DND-41 (cell line): Measurements from ENCODE around the gene BAG1.
A peak's percentile ranks its signal among the peaks of the same experiment; 100 is the strongest.

ENCODE experiments used
- ATAC-seq: fragments of 200-7000 bp; cut with Tn5 transposase; 3 replicates; pipeline ENCODE4 v1.9.1; 2021; ENCODE audit warnings: low read depth; ENCODE audit not compliant: insufficient read depth
- DNase-seq: peaks from one replicate; pipeline ENCODE4 v3.0.0-alpha.2; 2020
- H2AFZ ChIP-seq: 2 replicates; pipeline ENCODE4 v1.6.0; 2012; ENCODE audit warnings: low read depth, low read length
- H3K27ac ChIP-seq: 2 replicates; pipeline ENCODE4 v1.5.1; 2012; ENCODE audit warnings: low read length, inconsistent platforms
- H3K27me3 ChIP-seq: fragments of 200-600 bp; sonication (generic); 2 replicates; pipeline ENCODE4 v1.6.0; 2012; ENCODE audit warnings: low read length, mild to moderate bottlenecking, inconsistent platforms; ENCODE audit not compliant: insufficient read depth, poor library complexity
- H3K36me3 ChIP-seq: 2 replicates; pipeline ENCODE4 v1.5.1; 2012; ENCODE audit warnings: low read length, inconsistent platforms; ENCODE audit not compliant: insufficient read depth
- H3K4me1 ChIP-seq: 2 replicates; pipeline ENCODE4 v1.5.1; 2012; ENCODE audit warnings: mild to moderate bottlenecking, low read length; ENCODE audit not compliant: insufficient read depth
- H3K4me2 ChIP-seq: 2 replicates; pipeline ENCODE4 v1.6.0; 2012; ENCODE audit warnings: mild to moderate bottlenecking, moderate library complexity, low read length, inconsistent platforms; ENCODE audit not compliant: insufficient read depth
- H3K4me3 ChIP-seq, 2 experiments: fragments of 200-600 bp in 1 of 2; shearing (Covaris generic) in 1 of 2; 2 replicates each; pipeline ENCODE4 v1.5.1; 2012 to 2016; ENCODE audit warnings: inconsistent platforms in 2 of 2, low read length in 2 of 2, mild to moderate bottlenecking in 2 of 2, low read depth in 1 of 2, moderate library complexity in 1 of 2
- H3K79me2 ChIP-seq: 2 replicates; pipeline ENCODE4 v1.6.0; 2012; ENCODE audit warnings: low read length, inconsistent platforms; ENCODE audit not compliant: insufficient read depth
- H3K9ac ChIP-seq: 2 replicates; pipeline ENCODE4 v1.6.0; 2012; ENCODE audit warnings: low read depth, mild to moderate bottlenecking, inconsistent platforms, low read length, moderate library complexity
- H3K9me3 ChIP-seq: 2 replicates; pipeline ENCODE4 v1.5.1; 2012; ENCODE audit warnings: low read length, moderate library complexity, mild to moderate bottlenecking, inconsistent platforms; ENCODE audit not compliant: insufficient read depth, severe bottlenecking
- H4K20me1 ChIP-seq: 2 replicates; pipeline ENCODE4 v1.6.0; 2012; ENCODE audit warnings: low read length; ENCODE audit not compliant: insufficient read depth
- CTCF ChIP-seq: IDR thresholded peaks from 2 replicates; pipeline ENCODE4 v1.5.1; 2012; ENCODE audit warnings: borderline replicate concordance, low read length, moderate library complexity, mild to moderate bottlenecking; ENCODE audit not compliant: poor library complexity, severe bottlenecking; ENCODE audit errors: extremely low read depth
- EZH2 ChIP-seq: IDR thresholded peaks from 3 replicates; pipeline ENCODE4 v1.6.1; 2012; ENCODE audit warnings: borderline replicate concordance, low read depth, mild to moderate bottlenecking, moderate library complexity, low read length, inconsistent platforms; ENCODE audit not compliant: severe bottlenecking

Gene BAG1

GRCh38 chr9:33265211-33265865 is 830 bp upstream of the BAG1 start:
- H3K4me3 ChIP-seq = peak overlapping the region; percentile 60 to 97
- TF ChIP-seq EZH2 (no peak), CTCF (no peak)
- H3K9me3 ChIP-seq = no peaks in the 10 kb centered on the region
- peaks cover 2% of the 10 kb centered on the region; the same call in 1 of the 2 replicates for H4K20me1 ChIP-seq
- H3K79me2 ChIP-seq = peaks cover 55% of the 10 kb centered on the region
- ATAC-seq (no peak), DNase-seq (no peak)
- peaks cover 36% of the 10 kb centered on the region for H3K4me1 ChIP-seq
- peak overlapping the region; percentile 85 for H3K27ac ChIP-seq
- no peaks in the 10 kb centered on the region for H3K27me3 ChIP-seq
- H3K36me3 ChIP-seq = peaks cover 54% of the 10 kb centered on the region
- H3K4me2 ChIP-seq = peak overlapping the region; percentile 99
- peak overlapping the region; percentile 94 for H3K9ac ChIP-seq
- H2AFZ ChIP-seq = peak overlapping the region; percentile 60

GRCh38 chr9:33264003-33264472 is 470 bp downstream of the BAG1 start:
- Histone ChIP-seq H2AFZ (peak overlapping the region; percentile 82), H3K9me3 (no peaks in the 10 kb centered on the region), H3K36me3 (peaks cover 59% of the 10 kb centered on the region), H3K4me3 (peak overlapping the region; percentile 75 to 97), H3K4me2 (peak overlapping the region; percentile 74), H3K9ac (peak overlapping the region; percentile 94), H4K20me1 (peaks cover 2% of the 10 kb centered on the region; the same call in 1 of the 2 replicates), H3K4me1 (peaks cover 36% of the 10 kb centered on the region), H3K79me2 (peaks cover 55% of the 10 kb centered on the region), H3K27ac (peak overlapping the region; percentile 48), H3K27me3 (no peaks in the 10 kb centered on the region)
- TF ChIP-seq EZH2 (no peak), CTCF (no peak)
- ATAC-seq (peak; percentile 18), DNase-seq (peak; percentile 50)

- Histone ChIP-seq H3K4me1 (peaks cover 36% of the 10 kb centered on the region), H3K27ac (peak overlapping the region; percentile 48), H4K20me1 (peaks cover 2% of the 10 kb centered on the region; the same call in 1 of the 2 replicates), H3K9ac (peak overlapping the region; percentile 94), H2AFZ (peak overlapping the region; percentile 82), H3K4me2 (peak overlapping the region; percentile 74), H3K9me3 (no peaks in the 10 kb centered on the region), H3K36me3 (peaks cover 65% of the 10 kb centered on the region), H3K4me3 (peak overlapping the region; percentile 75 to 97), H3K79me2 (peaks cover 55% of the 10 kb centered on the region), H3K27me3 (no peaks in the 10 kb centered on the region)
- ATAC-seq (no peak), DNase-seq (peak; percentile 29)
- no peak for TF ChIP-seq CTCF
- TF ChIP-seq EZH2 = no peak
Observed at GRCh38 chr9:33263131-33264002, 1.1 kb downstream of the BAG1 start.
